IgD-negative memory B cell (primary cell): ENCODE data around the gene NDUFA11. TPM values are rescaled to one million over a fixed set of nuclear protein-coding genes. Genes with fewer than 3 reads are reported as not detected.

Source experiments
- H3K27ac Mint-ChIP-seq, 3 donors: one replicate each; pipeline ENCODE4 v1.8.0; 2020 to 2022; ENCODE audit warnings: mild to moderate bottlenecking in 3 of 3, mixed read lengths in 3 of 3, moderate library complexity in 1 of 3
- H3K27me3 Mint-ChIP-seq: one replicate; pipeline ENCODE4 v1.8.0; 2021; ENCODE audit warnings: mixed read lengths
- H3K36me3 Mint-ChIP-seq: one replicate; pipeline ENCODE4 v1.8.0; 2020; ENCODE audit warnings: mild to moderate bottlenecking, mixed read lengths
- H3K4me1 Mint-ChIP-seq, 3 donors: one replicate each; pipeline ENCODE4 v1.8.0; 2020 to 2022; ENCODE audit warnings: mixed read lengths in 3 of 3, mild to moderate bottlenecking in 1 of 3
- H3K4me3 Mint-ChIP-seq, 4 donors: one replicate each; pipeline ENCODE4 v1.8.0; 2020 to 2022; ENCODE audit warnings: mild to moderate bottlenecking in 4 of 4, mixed read lengths in 4 of 4, moderate library complexity in 3 of 4
- H3K9me3 Mint-ChIP-seq, 3 donors: one replicate each; pipeline ENCODE4 v1.8.0; 2020 to 2021; ENCODE audit warnings: mixed read lengths in 3 of 3, mild to moderate bottlenecking in 1 of 3
- polyA plus RNA-seq: library from polyadenylated mRNA; unstranded; fragments of 300-500 nt; fragmentation: Illumina TruSeq; gene quantifications from one replicate; pipeline ENCODE4 v1.2.3, GENCODE V29; 2021

NDUFA11 gene
- polyA plus RNA-seq, 1 donor from 2014 or later, result 371 TPM

GRCh38 chr19:5905114-5905778 lies 1.7 kb upstream of the NDUFA11 start:
- H3K4me1 Mint-ChIP-seq, result peaks cover 0 to 20% (median 20%) of the 10 kb centered on the region in 3 donors
- H3K27me3 Mint-ChIP-seq, result no peaks in the 10 kb centered on the region
- H3K4me3 Mint-ChIP-seq, result peak overlapping the region; percentile 85 to 99 (median 94)
- H3K27ac Mint-ChIP-seq, result peak overlapping the region in 2 of 3 donors; percentile 98 to 99
- no peaks in the 10 kb centered on the region for H3K9me3 Mint-ChIP-seq
- H3K36me3 Mint-ChIP-seq, result no peaks in the 10 kb centered on the region

- Mint-ChIP-seq H3K9me3 (no peaks in the 10 kb centered on the region), H3K4me3 (peak within 1 kb of the TSS; percentile 85 to 99 (median 94)), H3K4me1 (peaks cover 0 to 20% (median 20%) of the 10 kb centered on the region in 3 donors)
These were observed 943 bp upstream of the NDUFA11 start, which contains the start of gene VMAC for GRCh38 chr19:5904352-5905113. Gene VMAC, plus strand, starts transcription at chr19:5904872. Its CDS starts 19 bp downstream, at chr19:5904891.

GRCh38 chr19:5903056-5903623 lies 450 bp downstream of the NDUFA11 start:
- Mint-ChIP-seq H3K36me3 (no peaks in the 10 kb centered on the region), H3K9me3 (no peaks in the 10 kb centered on the region), H3K4me1 (peaks cover 0 to 20% (median 20%) of the 10 kb centered on the region in 3 donors), H3K4me3 (peak overlapping the region; percentile 85 to 99 (median 94)), H3K27me3 (no peaks in the 10 kb centered on the region), H3K27ac (peak overlapping the region; percentile 87 to 99 (median 98))

More at GRCh38 chr19:5904352-5905113, 943 bp upstream of the NDUFA11 start, which contains the start of gene VMAC:
- no peaks in the 10 kb centered on the region for H3K27me3 Mint-ChIP-seq
- H3K27ac Mint-ChIP-seq, result peak within 1 kb of the TSS; percentile 87 to 99 (median 98)
- H3K36me3 Mint-ChIP-seq, result no peaks in the 10 kb centered on the region

GRCh38 chr19:5900976-5901375 lies 2.6 kb downstream of the NDUFA11 start:
- Mint-ChIP-seq H3K4me1 (peaks cover 0 to 15% (median 11%) of the 10 kb centered on the region in 3 donors), H3K27ac (peak overlapping the region in 1 of 3 donors; percentile 52), H3K36me3 (no peaks in the 10 kb centered on the region)

GRCh38 chr19:5899728-5900526 lies 3.7 kb downstream of the NDUFA11 start:
- H3K36me3 Mint-ChIP-seq, result peaks cover 2% of the 10 kb centered on the region
- H3K4me1 Mint-ChIP-seq, result peaks cover 0 to 12% (median 11%) of the 10 kb centered on the region in 3 donors
- no peaks in the 10 kb centered on the region for H3K9me3 Mint-ChIP-seq
- H3K27ac Mint-ChIP-seq, result peak overlapping the region in 2 of 3 donors; percentile 8 to 33
- peak overlapping the region in 2 of 4 donors; percentile 13 to 30 for H3K4me3 Mint-ChIP-seq
- no peaks in the 10 kb centered on the region for H3K27me3 Mint-ChIP-seq

More at GRCh38 chr19:5900976-5901375, 2.6 kb downstream of the NDUFA11 start:
- Mint-ChIP-seq H3K27me3 (no peaks in the 10 kb centered on the region), H3K4me3 (peak overlapping the region in 2 of 4 donors; percentile 30 to 56), H3K9me3 (no peaks in the 10 kb centered on the region)

- Mint-ChIP-seq H3K27me3 (no peaks in the 10 kb centered on the region), H3K36me3 (peaks cover 2% of the 10 kb centered on the region), H3K9me3 (no peaks in the 10 kb centered on the region), H3K27ac (no peak overlapping the region), H3K4me1 (peaks cover 0 to 6% (median 6%) of the 10 kb centered on the region in 3 donors), H3K4me3 (peak overlapping the region in 1 of 4 donors; percentile 55)
These were observed 6.2 kb downstream of the NDUFA11 start for GRCh38 chr19:5897189-5897969.

GRCh38 chr19:5896365-5897076 lies 7.1 kb downstream of the NDUFA11 start:
- no peaks in the 10 kb centered on the region for H3K27me3 Mint-ChIP-seq
- no peak overlapping the region for H3K4me3 Mint-ChIP-seq
- no peaks in the 10 kb centered on the region for H3K9me3 Mint-ChIP-seq
- peaks cover 0 to 6% (median 4%) of the 10 kb centered on the region in 3 donors for H3K4me1 Mint-ChIP-seq
- H3K36me3 Mint-ChIP-seq, result peaks cover 2% of the 10 kb centered on the region
- H3K27ac Mint-ChIP-seq, result no peak overlapping the region

GRCh38 chr19:5895890-5896289 lies 7.7 kb downstream of the NDUFA11 start:
- H3K36me3 Mint-ChIP-seq, result peaks cover 2% of the 10 kb centered on the region
- peaks cover 0 to under 1% (median under 1%) of the 10 kb centered on the region in 3 donors for H3K4me1 Mint-ChIP-seq
- no peak overlapping the region for H3K27ac Mint-ChIP-seq
- no peaks in the 10 kb centered on the region for H3K27me3 Mint-ChIP-seq
- no peaks in the 10 kb centered on the region for H3K9me3 Mint-ChIP-seq
- H3K4me3 Mint-ChIP-seq, result no peak overlapping the region

GRCh38 chr19:5895409-5895808 lies 8.2 kb downstream of the NDUFA11 start:
- H3K4me1 Mint-ChIP-seq, result no peaks in the 10 kb centered on the region
- H3K9me3 Mint-ChIP-seq, result no peaks in the 10 kb centered on the region
- H3K27me3 Mint-ChIP-seq, result no peaks in the 10 kb centered on the region
- H3K36me3 Mint-ChIP-seq, result peaks cover 2% of the 10 kb centered on the region
- H3K27ac Mint-ChIP-seq, result no peak overlapping the region
- H3K4me3 Mint-ChIP-seq, result no peak overlapping the region

- Mint-ChIP-seq H3K9me3 (no peaks in the 10 kb centered on the region), H3K27ac (no peak overlapping the region), H3K4me3 (no peak overlapping the region), H3K4me1 (no peaks in the 10 kb centered on the region), H3K27me3 (no peaks in the 10 kb centered on the region), H3K36me3 (peaks cover 2% of the 10 kb centered on the region)
These were observed 8.8 kb downstream of the NDUFA11 start for GRCh38 chr19:5894704-5895349.

- no peaks in the 10 kb centered on the region for H3K9me3 Mint-ChIP-seq
- no peaks in the 10 kb centered on the region for H3K4me1 Mint-ChIP-seq
- H3K4me3 Mint-ChIP-seq, result no peak overlapping the region
- no peaks in the 10 kb centered on the region for H3K27me3 Mint-ChIP-seq
- peaks cover 2% of the 10 kb centered on the region for H3K36me3 Mint-ChIP-seq
- H3K27ac Mint-ChIP-seq, result no peak overlapping the region
These were observed 9.5 kb downstream of the NDUFA11 start for GRCh38 chr19:5893907-5894703.

- peak overlapping the region in 2 of 3 donors; percentile 39 to 67 for H3K27ac Mint-ChIP-seq
These were observed 10.2 kb downstream of the NDUFA11 start for GRCh38 chr19:5893296-5893903.

More at GRCh38 chr19:5893296-5893903, 10.2 kb downstream of the NDUFA11 start:
- Mint-ChIP-seq H3K9me3 (no peaks in the 10 kb centered on the region), H3K4me3 (no peak overlapping the region), H3K27me3 (no peaks in the 10 kb centered on the region), H3K36me3 (peaks cover 2% of the 10 kb centered on the region), H3K4me1 (no peaks in the 10 kb centered on the region)
